PC-3 (cell line): ENCODE results near the gene MATN1. TPM values are rescaled to one million over a fixed set of nuclear protein-coding genes. Genes with fewer than 3 reads are reported as not detected.
A peak's percentile ranks its signal among the peaks of the same experiment; 100 is the strongest.

Source experiments
- ATAC-seq: fragments of 200-7000 bp; cut with Tn5 transposase; 2 replicates; pipeline ENCODE4 v1.9.1; 2020; ENCODE audit warnings: mild to moderate bottlenecking, moderate library complexity
- BruUV-seq: library from RNA; stranded (reverse); fragments of 400-500 nt; replicated peaks from 2 replicates; lab custom pipeline; 2021; lab: Mats Ljungman, UMichigan
- CTCF ChIA-PET: fragments of 300-600 bp; sonication (Branson Sonifier 250); formaldehyde crosslinking; loops from one replicate; lab custom pipeline; 2022; ENCODE audit warnings: antibody characterized with exemption; lab: Charles Lee
- POLR2A ChIA-PET: fragments of 300-600 bp; sonication (Branson Sonifier 250); formaldehyde crosslinking; loops from one replicate; lab custom pipeline; 2022; ENCODE audit warnings: antibody characterized with exemption; ENCODE audit not compliant: unreplicated experiment; lab: Charles Lee
- DNase-seq: peaks from one replicate; pipeline ENCODE4 v3.0.0-alpha.2; 2015
- H2AFZ ChIP-seq: fragments of 300-600 bp; sonication (generic); 2 replicates; pipeline ENCODE4 v1.6.0; 2016; ENCODE audit warnings: antibody characterized with exemption, low read length
- H3F3A ChIP-seq: fragments of 300-600 bp; sonication (generic); one replicate; pipeline ENCODE4 v1.6.0; 2017; ENCODE audit warnings: antibody characterized with exemption, low read length, control low read depth, mild to moderate bottlenecking; ENCODE audit not compliant: unreplicated experiment
- H3K27ac ChIP-seq: fragments of 300-600 bp; sonication (generic); 2 replicates; pipeline ENCODE4 v1.5.1; 2016; ENCODE audit warnings: mild to moderate bottlenecking, low read length
- H3K27me3 ChIP-seq: fragments of 300-600 bp; sonication (generic); 2 replicates; pipeline ENCODE4 v1.6.1; 2016; ENCODE audit warnings: low read length, mixed read lengths
- H3K36me3 ChIP-seq: fragments of 300-600 bp; sonication (generic); 2 replicates; pipeline ENCODE4 v1.6.1; 2016; ENCODE audit warnings: low read depth, mixed run types, low read length, mixed read lengths
- H3K4me1 ChIP-seq: fragments of 300-600 bp; sonication (generic); 2 replicates; pipeline ENCODE4 v1.5.1; 2016; ENCODE audit warnings: low read length; ENCODE audit not compliant: insufficient read depth
- H3K4me2 ChIP-seq: fragments of 300-600 bp; sonication (generic); 2 replicates; pipeline ENCODE4 v1.6.0; 2016; ENCODE audit warnings: low read length
- H3K4me3 ChIP-seq: fragments of 300-600 bp; sonication (generic); 2 replicates; pipeline ENCODE4 v1.5.1; 2016; ENCODE audit warnings: mild to moderate bottlenecking, low read length, mixed read lengths
- H3K79me2 ChIP-seq: fragments of 300-600 bp; sonication (generic); 2 replicates; pipeline ENCODE4 v1.6.1; 2017; ENCODE audit warnings: low read length, mixed read lengths
- H3K9ac ChIP-seq: fragments of 300-600 bp; sonication (generic); 2 replicates; pipeline ENCODE4 v1.6.0; 2016; ENCODE audit warnings: mild to moderate bottlenecking, low read length
- H3K9me2 ChIP-seq: fragments of 300-600 bp; sonication (generic); replicated peaks from 2 replicates; pipeline ENCODE4 v1.6.1; 2016; ENCODE audit warnings: mixed run types, low read length, mixed read lengths
- H3K9me3 ChIP-seq: fragments of 300-600 bp; sonication (generic); 2 replicates; pipeline ENCODE4 v1.6.1; 2016; ENCODE audit warnings: low read length, mixed read lengths
- H4K20me1 ChIP-seq: fragments of 300-600 bp; sonication (generic); 2 replicates; pipeline ENCODE4 v1.6.1; 2016; ENCODE audit warnings: low read length, mixed read lengths
- CTCF ChIP-seq: fragments of 300-600 bp; sonication (generic); conservative IDR thresholded peaks from 2 replicates; pipeline ENCODE4 v1.5.1; 2017; ENCODE audit warnings: antibody characterized with exemption, low read depth, mild to moderate bottlenecking, low read length
- EZH2 ChIP-seq: fragments of 300-600 bp; sonication (generic); IDR thresholded peaks from one replicate; pipeline ENCODE4 v1.6.1; 2017; ENCODE audit warnings: antibody characterized with exemption, mild to moderate bottlenecking, low read length; ENCODE audit not compliant: unreplicated experiment
- EZH2phosphoT487 ChIP-seq: fragments of 300-600 bp; sonication (generic); IDR thresholded peaks from 2 replicates; pipeline ENCODE4 v1.6.1; 2018; ENCODE audit warnings: mild to moderate bottlenecking, antibody characterized with exemption, low read length, borderline replicate concordance
- intact Hi-C: fragments of 100-400 bp; cut with micrococcal nuclease; formaldehyde crosslinking; loops from 2 replicates; pipeline ENCODE4 v1.9.0; 2023
- total RNA-seq: library from RNA; depleted of rRNA; stranded (reverse); fragments of >200 nt; gene quantifications from 2 replicates; pipeline ENCODE4 v1.2.3, GENCODE V29; 2014

Gene MATN1
- total RNA-seq, 1 experiment from 2014 or later, result not detected

GRCh38 chr1:30728832-30729638, 5.7 kb upstream of the MATN1 start:
- no peaks in the 10 kb centered on the region for H3K9me2 ChIP-seq
- H3K27ac ChIP-seq, result no peak overlapping the region
- no peaks in the 10 kb centered on the region for H3K4me1 ChIP-seq
- H3K4me2 ChIP-seq, result no peak overlapping the region
- ChIA-PET POLR2A (no interaction called here), CTCF (no interaction called here)
- no peak for ATAC-seq
- H3K79me2 ChIP-seq, result no peaks in the 10 kb centered on the region
- TF ChIP-seq EZH2 (no peak), EZH2phosphoT487 (no peak), CTCF (no peak)
- no peaks in the 10 kb centered on the region for H3K27me3 ChIP-seq
- H3F3A ChIP-seq, result no peaks in the 10 kb centered on the region
- BruUV-seq, result no TSS peak
- no peaks in the 10 kb centered on the region for H3K36me3 ChIP-seq
- intact Hi-C loops, result no loop called here
- H4K20me1 ChIP-seq, result no peaks in the 10 kb centered on the region
- H3K9me3 ChIP-seq, result no peaks in the 10 kb centered on the region
- no peak overlapping the region for H3K9ac ChIP-seq
- no peak overlapping the region for H3K4me3 ChIP-seq
- H2AFZ ChIP-seq, result no peak overlapping the region
- no peak for DNase-seq

GRCh38 chr1:30728340-30728739, 5.0 kb upstream of the MATN1 start:
- intact Hi-C loops, result no loop called here
- POLR2A ChIA-PET, result no interaction called here
- Histone ChIP-seq H3K36me3 (no peaks in the 10 kb centered on the region), H3K9me3 (no peaks in the 10 kb centered on the region), H3K4me1 (no peaks in the 10 kb centered on the region), H3K9me2 (no peaks in the 10 kb centered on the region), H3K27me3 (no peaks in the 10 kb centered on the region), H3K4me2 (no peak overlapping the region), H2AFZ (no peak overlapping the region), H3K4me3 (no peak overlapping the region), H4K20me1 (no peaks in the 10 kb centered on the region), H3K27ac (no peak overlapping the region), H3K79me2 (no peaks in the 10 kb centered on the region), H3F3A (no peaks in the 10 kb centered on the region), H3K9ac (no peak overlapping the region)
- ATAC-seq (no peak; the same call in 1 of the 2 replicates), DNase-seq (no peak)
- no TSS peak for BruUV-seq
- CTCF ChIA-PET, result no interaction called here
- TF ChIP-seq EZH2phosphoT487 (no peak), CTCF (no peak), EZH2 (no peak)

GRCh38 chr1:30727824-30728223, 4.4 kb upstream of the MATN1 start:
- ChIA-PET POLR2A (no interaction called here), CTCF (interaction anchor here (1.0 kb wide), 1 partner anchor 52 kb away, joined by 7 read pairs; no protein-coding TSS in a partner anchor)
- TF ChIP-seq CTCF (no peak), EZH2phosphoT487 (no peak), EZH2 (no peak)
- ATAC-seq (peak; percentile 91), DNase-seq (peak; percentile 31)
- H2AFZ ChIP-seq, result no peak overlapping the region
- H3K4me1 ChIP-seq, result no peaks in the 10 kb centered on the region
- no peak overlapping the region for H3K4me3 ChIP-seq
- no peaks in the 10 kb centered on the region for H3F3A ChIP-seq
- H3K9me3 ChIP-seq, result no peaks in the 10 kb centered on the region
- intact Hi-C loops, result no loop called here
- no peaks in the 10 kb centered on the region for H3K79me2 ChIP-seq
- H3K4me2 ChIP-seq, result no peak overlapping the region
- BruUV-seq, result no TSS peak
- no peak overlapping the region for H3K27ac ChIP-seq
- no peaks in the 10 kb centered on the region for H4K20me1 ChIP-seq
- no peak overlapping the region for H3K9ac ChIP-seq
- no peaks in the 10 kb centered on the region for H3K27me3 ChIP-seq
- no peaks in the 10 kb centered on the region for H3K9me2 ChIP-seq
- H3K36me3 ChIP-seq, result no peaks in the 10 kb centered on the region
